Muscle of back (tissue), 11 donors: Measurements from ENCODE around the gene NPEPL1. TPM values are rescaled to one million over a fixed set of nuclear protein-coding genes. Genes with fewer than 3 reads are reported as not detected.

ENCODE experiments used
- DNase-seq, 3 donors: peaks; one replicate each; pipeline versions ENCODE4 v3.0.0 to v3.0.0-alpha.2; 2013
- polyA plus RNA-seq, 10 donors: library from polyadenylated mRNA; unstranded; fragments of 120-200 nt; gene quantifications; one replicate each; pipeline ENCODE4 v1.2.1, GENCODE V29; 2013; ENCODE audit not compliant: insufficient read length in 10 of 10

NPEPL1 gene
- polyA plus RNA-seq, 10 donors, result 26.4 to 59.7 (median 38.4) TPM

DNA sequence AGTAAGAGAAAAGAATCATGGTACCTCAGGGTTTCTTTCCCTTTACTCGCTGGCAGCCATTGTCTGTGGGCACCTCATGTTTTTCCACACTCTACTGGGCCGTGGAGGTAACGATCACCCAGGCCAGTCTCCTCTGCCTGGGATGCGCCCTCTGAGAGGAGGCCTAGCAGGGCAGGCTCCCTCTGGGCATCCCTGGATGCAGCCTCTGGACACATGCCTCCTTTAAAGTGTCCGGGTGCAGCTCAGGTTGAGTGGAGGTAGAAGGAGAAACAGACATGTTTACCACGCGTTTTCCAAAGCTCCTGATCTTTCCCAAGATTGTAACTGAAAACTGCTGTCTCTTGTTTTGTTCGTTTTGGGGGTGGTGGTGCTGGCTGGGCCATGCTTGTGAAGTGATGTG, 13.8 kb upstream of the NPEPL1 start:
- DNase-seq, result no peak

DNA sequence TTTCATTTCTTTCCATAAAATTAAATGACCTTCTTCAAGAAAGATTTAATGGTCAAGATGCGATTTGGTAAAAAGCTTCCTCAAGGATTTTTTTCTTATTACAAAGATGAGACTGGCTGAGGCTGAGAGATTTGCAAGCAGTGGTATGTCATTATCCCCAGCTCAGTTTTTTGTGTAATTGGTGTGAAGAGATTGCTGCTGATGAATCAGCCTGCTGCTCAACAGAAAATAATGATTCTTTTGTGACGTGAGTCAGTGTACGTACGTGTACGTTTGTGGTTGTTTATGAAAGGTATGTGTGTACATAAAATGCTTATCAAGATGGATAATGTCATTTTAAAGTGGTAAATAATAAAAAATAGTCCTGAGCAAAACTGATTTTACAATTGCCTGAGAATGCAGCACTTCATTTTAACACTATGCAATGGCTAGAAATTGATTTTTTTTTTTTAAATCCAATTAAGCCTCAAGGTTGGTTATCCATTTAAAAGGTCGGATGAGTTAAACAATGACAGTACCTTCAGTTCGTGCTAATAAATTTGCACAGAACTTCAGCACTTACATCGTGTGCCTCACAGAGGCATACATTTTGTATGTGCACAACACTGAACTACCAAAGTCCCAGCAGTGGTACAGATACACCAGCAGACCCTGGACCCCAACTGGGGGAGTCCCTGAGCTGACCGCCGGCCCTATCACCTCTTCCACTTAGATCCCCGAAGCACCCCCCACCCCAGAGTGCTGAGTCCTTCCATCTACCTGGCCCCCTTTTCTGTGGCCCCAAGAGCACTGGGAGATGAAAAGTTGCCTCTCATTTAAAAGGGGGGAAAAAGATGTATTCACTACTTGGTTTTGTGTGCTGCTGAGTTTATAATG, 9.7 kb upstream of the NPEPL1 start:
- no peak for DNase-seq

DNA sequence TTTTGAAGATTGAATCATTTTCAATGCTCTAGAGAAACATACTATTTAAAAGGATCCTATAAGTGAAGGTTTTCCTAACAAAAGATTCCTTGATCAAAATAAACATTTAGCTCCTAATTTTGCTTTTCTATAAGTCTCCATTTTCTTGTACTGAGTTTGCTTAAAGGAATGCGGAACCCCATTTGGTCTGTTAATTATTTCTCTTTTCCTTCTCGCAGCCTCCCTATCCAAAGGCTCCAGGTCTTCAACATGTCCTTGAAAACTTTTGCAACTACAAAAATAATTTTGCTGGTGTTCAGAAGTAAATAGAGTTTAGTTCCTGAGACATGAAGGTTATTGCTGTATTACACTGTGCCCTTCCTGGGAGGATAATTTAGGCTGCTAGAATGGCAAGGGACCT, 8.3 kb upstream of the NPEPL1 start:
- DNase-seq, result no peak

DNA sequence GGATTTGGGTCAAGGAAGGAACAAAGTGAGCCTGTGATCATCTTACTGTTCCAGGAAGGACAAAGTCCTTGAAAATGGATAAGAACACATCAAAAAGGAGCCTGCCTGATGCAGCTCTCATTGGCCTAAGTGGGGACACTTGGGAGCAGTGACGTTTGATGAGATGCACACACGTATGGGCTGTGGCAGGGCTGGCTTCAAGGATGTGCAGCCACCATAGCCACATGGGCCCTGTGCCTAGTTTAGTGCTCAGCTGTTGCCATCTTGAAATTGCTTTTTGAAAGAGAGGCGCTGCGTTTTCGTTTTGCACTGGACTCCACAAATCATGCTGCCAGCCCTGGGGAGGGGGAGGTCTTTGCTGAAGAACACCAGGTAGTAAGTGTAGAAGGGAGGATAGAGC, 6.6 kb upstream of the NPEPL1 start:
- DNase-seq, result no peak

DNA sequence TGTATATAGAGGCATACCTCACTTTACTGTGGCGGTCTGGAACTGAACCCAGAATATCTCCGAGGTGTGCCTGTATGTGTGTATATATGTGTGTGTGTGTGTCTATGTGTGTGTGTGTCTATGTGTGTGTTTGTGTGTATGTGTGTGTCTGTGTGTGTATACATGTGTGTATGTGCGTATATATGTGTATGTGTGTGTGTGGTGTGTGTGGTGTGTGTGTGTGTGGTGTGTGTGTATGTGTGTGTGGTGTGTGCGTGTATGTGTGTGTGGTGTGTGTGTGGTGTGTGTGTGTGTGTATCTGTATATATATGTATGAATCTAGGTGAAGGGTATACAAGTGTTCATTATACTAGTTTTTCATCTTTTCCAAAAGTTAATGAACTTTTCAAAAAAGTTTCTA, 4.2 kb upstream of the NPEPL1 start:
- no peak for DNase-seq

DNA sequence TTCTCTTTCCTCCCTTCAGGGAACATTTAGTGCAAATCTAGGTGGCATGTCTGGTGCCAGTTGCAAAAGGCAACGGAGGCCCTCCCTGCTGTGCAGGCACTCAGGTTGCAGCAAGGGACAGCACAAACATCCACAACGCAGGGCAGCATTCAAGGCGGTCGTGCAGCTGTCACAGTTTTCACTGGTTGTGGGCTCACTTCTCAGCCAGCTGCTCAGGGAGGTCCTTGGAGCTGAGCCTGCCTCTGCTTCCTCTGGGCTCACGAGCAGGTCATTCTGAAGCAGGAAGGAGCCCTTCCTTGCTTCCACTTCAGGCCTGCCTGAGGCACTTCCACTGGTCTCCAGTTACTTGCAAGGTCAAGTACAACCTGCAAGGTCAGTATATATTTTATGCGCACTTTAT, 3.8 kb upstream of the NPEPL1 start:
- DNase-seq, result peak; percentile 74 to 91 (median 78)

DNA sequence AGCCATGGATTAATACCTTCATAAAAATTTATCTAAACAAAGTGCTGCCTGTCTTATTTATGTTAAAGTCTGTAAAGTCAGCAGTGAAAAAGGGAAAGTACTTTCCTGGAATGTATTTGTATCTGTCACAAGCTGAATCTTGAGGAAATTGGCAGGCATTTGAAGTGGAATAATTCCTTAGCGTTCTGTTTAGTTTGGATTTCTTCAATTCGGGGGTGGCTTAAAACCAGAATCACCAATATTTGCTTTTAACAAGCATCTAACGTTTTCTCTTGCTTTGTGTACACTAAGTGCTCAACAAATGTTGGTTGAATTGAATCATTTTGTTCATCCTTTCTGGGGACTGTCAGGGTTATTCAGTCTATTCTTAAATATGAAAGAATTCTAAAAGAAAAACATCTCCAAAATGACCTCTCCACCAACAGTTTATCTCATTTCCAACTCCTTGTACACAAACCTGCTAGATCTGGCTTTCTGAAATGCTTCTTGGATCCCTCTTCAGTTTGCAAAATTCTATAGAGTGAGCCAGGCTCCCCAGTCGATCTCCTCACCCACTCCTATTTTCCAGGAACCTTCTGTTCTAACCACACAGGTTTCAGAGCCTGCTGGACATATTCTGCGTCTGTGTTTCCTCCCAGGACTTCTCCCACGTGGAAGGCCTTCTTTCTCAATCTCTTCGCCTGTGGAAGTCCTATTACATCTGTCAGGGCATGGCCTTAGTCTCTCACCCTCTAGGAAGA, 2.0 kb upstream of the NPEPL1 start:
- DNase-seq, result peak; percentile 61 to 89 (median 68)

DNA sequence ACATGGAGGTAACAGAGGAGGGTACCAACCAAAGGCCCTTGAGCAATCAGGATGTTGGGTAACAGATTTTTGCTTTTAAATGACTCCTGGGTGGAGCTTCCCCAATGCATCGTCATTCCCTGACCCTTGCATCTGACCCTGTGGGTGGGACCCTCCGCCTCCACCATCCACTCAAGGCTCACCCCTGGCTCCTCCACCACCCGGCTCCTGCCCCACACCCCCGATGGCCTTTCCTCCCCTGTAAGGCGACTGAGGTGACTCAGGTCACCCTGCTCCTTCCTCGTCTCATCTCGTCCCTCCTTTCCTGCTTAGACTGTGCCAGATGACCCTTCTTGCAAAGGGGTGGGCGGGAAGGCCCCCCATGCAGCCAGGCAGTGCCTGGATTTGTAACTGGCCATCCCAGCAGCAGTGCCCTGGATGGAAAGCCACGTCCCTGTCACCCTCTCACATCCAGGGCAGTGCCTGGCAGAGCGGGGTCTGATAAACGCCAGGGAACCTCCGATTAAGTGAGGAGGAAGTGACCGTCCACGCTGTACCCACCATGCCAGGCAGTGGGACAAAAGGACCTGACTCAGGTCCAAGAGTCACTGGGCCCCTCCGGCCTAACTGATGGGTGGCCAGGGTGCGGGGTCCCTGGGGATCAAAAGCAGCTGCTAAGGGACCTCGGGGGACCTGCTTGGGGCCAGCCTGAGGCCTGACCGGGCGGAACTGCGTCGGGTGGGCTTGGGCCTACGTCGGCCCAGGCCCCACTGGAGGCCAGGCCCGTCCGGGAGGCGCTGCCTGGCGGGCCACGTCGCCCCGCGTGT, 624 bp upstream of the NPEPL1 start:
- peak in 1 of 3 donors; percentile 57 for DNase-seq

DNA sequence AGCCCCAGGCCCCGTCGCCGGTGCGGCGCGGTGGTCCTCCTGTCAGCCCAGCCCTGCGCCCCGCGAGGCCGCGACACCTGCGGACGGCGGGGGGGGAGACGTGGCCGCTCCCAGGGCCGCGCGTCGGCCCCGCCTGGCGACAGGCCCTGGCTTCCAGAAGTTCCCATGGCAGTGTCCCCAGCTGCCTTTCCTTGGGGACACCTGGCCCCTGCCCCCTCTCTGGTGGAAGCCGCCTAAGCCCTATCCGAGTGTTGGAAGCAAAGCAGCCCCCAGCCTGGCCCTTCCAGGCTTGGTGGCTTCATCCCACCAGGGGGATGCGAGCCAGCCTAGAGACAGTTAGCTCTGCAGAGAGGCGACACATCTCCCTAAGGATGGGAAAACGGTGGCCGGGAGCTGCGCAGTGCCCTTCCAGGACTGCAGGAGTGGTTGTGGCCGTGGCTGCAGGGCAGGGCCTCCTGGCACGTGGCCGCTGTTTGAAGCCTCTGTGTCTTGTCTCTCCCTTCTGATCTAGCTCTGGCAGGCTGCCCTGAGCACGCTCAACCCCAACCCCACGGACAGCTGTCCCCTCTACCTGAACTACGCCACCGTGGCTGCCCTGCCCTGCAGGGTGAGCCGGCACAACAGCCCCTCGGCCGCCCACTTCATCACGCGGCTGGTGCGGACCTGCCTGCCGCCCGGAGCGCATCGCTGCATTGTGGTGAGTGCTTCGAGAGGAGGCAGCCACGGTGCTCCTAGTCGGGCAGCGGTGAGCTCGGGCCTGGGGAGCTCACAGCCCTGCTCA, 816 bp downstream of the NPEPL1 start:
- peak in 1 of 3 donors; percentile 62 for DNase-seq

DNA sequence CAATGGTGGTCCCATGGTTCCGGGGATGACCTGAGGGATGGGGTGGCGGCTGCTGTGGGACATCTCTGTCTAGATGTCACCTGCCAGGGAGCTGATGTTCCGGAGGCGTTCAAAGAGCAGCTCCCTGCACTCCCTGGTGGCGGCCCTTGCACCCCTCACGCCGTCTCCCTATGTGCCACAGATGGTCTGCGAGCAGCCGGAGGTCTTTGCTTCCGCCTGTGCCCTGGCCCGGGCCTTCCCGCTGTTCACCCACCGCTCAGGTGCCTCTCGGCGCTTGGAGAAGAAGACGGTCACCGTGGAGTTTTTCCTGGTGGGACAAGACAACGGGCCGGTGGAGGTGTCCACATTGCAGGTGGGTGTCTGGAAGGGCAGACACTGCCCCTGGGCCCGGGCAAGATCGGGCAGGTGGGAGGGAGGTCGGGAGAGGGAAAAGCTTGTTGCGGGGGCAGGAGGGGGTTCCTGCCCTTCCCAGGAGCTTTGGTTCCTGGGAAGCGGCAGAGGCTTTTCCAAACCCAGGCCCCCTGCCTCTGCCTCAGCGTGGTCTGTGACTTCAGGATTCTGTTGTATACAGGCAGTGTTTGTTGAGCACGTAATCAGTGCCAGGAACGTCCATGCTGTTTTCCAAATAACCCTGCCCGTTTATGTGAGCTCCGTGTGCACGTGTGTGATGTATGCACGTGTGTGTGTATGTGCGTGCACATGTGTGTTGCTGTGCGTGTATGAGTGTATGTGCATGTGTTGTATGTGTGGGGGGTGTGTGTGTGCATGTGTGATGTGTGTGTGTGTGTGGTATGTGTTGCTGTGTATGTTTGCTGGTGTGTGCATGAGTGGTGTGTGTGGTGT, 1.9 kb downstream of the NPEPL1 start:
- DNase-seq, result no peak

DNA sequence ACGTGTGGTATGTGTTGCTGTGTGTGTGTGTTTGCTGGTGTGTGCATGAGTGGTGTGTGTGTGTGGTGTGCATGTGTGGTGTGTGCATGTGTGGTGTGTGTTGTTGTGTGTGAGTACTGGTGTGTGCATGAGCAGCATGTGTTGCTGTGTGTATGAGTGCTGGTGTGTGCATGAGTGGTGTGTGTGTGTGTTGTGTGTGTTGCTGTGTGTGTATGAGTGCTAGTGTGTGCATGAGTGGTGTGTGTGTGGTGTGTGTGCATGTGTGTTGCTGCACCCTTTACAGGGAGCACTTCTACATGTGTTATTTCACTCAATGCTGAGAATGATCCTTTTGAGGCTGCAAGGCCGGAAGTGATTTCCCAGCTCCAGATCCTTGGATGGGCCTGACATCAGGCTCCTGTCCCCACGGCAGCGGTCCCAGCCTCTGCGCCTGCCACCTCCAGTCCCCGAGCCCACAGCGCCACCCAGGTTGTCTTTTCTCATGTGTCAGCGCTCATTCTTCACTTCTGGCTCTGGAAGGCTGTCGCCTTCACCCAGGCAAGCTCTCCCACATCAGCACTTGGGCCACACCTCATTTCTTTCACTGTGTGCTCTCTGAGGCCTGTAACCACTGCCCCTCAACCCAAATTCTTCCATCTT, 2.6 kb downstream of the NPEPL1 start:
- no peak for DNase-seq

DNA sequence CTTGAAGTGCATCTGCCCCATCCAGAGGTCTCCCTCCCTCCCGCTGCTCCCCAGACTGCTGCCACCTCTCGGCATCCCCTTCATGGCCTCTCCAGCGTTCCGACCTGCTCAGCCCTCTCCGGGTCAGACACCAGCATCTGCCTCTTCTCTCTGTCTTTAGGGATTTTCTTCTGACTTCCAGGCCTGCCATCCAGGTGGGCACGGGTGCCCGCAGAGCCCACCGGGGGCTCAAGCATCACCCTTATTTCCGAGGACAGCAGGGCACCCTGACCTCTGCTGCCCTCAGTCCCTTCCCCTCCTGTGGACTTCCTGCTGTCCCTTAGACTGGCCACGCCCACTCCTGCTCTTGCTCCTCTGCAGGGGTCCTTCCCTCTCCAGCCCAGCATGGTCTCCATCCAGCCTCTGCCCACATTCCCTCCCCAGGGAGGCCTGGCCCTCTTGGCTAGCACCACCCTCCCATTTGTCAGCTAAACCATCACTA, 3.3 kb downstream of the NPEPL1 start:
- no peak for DNase-seq

DNA sequence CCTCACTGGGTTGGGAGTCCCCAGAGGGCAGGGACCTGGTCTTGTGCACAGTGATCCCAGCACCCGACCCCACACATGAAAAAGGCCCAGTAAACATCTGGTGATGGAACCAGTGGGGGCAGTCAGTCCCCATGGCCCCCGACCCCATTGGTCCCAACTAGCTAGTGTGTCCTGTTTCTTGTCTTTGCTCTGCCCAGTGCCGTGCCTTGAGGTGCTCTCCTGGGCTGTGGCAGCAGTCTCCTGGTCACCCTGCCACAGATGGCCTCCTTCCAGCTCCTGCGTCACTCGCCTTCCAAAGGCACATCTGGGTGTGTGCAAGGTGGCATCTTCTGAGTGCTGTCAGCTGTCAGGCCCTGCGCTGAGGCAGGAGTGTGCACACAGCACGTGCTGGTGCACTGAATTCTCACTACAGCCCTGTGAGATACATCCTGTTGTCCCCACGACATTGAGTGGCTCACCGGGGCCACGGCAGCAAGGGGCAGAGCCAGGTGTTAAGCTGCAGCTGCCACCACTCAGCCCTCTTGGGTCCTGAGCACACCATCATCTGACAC, 3.9 kb downstream of the NPEPL1 start:
- no peak for DNase-seq

DNA sequence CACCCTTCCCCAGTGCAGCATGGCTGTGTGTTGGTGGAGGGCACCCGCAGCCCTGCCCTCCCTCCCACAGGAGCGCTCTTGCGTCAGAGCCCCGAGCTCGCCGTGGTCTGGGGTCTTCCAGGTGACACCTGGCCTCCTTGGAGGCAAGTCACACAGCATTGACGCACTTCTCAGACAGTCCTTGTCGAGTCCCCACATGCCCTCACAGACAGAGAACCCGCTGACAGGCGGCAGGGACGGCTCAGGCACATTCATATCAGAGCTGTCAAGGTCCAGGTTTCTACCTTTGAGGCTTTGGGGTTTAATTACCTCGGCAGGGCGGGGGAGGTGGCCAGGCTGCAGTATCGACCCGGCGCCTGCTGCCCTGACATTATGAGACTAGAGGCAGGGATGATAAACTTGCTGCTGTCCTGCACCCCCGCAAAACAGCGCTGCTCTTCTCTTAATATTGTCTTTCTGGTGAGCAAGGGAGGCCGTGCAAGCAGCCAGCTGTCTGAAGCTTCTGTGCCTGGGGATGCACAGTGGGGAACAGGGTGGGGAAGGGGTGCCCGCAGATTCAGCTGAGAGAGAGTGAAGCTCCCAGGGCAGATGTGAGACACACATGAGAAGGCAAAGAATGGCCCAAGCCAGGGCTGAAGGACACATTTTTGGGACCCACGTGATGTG, 4.7 kb downstream of the NPEPL1 start:
- DNase-seq, result no peak

DNA sequence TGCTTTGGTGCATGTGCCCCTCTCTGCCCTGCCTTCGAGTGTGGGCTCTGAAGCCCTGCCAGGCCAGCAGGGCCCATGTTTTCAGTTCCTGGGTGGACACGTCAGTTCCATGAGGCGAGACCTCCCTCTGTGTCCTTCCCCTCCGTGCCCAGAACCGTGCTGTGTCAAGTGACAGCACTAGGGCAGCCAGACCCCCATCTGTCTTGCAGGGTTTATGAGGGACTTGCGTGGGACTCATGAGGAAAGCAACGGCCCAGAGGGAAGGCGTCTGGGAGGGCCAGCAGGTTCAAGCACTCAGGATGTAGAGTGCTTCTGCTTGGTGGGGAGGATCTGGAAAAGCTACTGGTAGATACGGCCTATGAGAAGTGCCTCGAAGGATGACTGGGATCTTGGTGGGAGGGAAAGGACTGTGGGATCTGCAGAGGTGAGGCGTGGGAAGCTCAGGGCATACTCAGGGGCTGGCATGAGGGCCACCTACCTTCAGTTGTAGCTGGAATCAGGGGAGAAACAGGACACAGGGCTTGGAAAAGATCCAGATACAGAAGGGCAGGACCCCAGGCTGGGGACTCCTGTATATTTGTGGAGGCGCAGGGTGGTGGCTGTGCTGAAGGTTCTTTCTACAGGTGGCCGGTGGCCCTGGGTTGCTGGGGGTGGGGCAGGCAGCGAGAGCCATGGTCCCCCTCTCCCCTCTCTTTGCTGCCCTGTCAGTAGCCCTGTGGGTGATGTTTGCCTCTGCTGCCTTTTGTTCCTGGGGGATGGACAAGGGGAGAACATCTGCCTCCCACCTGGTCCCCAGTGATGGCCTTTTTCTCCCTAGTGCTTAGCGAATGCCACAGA, 5.5 kb downstream of the NPEPL1 start:
- DNase-seq, result no peak

DNA sequence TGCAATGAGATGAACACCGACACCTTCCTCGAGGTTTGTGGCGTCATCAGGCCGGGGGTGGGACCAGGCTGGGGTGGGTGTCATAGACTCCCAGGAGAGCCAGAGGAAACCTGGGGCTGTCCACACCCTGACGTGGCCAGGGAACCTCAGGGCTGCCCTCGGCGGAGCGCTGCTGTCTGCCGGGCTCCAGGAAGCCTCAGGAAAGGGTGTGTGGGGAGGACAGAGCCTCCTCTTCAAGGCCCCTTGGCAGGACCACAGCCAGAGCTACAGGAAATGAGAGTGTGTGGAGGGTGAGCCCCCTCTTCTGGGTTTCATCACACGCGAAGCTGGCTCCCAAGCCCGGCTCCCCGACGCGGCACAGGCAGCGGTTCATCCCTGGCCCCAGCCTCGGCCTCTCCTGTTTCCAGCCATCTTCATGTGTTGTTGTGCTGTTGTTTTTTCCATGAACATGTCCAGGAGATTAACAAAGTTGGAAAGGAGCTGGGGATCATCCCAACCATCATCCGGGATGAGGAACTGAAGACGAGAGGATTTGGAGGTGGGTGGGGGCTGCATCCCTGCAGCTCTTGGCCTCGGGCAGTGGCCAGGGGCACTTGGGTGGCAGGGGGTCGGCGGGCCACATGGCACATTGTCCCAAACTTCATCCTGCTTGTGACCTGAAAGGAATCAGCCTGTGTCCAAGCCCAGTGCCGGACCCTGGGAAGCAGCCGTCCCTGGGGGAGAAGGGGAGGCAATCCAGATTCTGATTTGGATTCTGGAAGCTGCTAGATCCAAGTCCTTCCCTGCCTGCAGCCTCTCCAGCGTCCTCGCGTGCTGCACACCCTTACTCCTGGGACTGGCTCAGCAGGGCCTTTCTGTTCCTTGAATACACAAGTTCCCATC, 6.4 kb downstream of the NPEPL1 start:
- peak; percentile 84 to 96 (median 92) for DNase-seq

DNA sequence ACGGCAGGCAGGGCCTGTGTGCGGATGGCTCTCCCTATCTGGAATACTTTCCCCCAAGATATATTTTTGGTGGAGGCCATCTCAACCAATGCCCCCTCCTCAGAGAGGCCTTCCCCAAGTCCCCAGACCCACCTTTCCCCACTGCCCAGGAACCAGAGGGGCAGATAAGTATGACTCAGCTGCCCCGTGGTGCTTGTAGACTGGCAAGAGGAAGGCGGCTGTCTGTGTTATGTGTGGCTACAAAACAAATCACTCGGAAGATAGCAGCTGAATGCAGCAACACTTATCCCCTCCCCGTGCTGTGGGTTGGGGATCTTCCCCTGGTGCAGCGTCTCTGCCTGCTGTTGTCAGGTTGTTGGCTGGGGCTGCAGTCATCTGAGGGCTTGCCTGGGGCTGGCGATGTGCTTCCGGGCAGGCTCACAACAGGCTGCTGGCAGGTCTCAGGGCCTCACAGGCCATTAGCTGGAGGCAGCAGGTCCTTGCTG, 7.1 kb downstream of the NPEPL1 start:
- DNase-seq, result peak in 1 of 3 donors; percentile 77
